HG03432 (cell line): ENCODE data around the gene HPS3.
"Not testable (repeated sequence)": the region's sequence is repeated elsewhere in the genome, so short reads cannot be mapped to it uniquely, and the experiment has no call there.

ENCODE experiments used
- ATAC-seq: cut with Tn5 transposase; IDR thresholded peaks from one replicate; pipeline ENCODE4 v1.9.1; 2021; ENCODE audit warnings: mild to moderate bottlenecking, moderate library complexity; ENCODE audit not compliant: unreplicated experiment

HPS3 gene

GRCh38 chr3:149129326-149130205, at the start of gene HPS3:
HPS3 (plus strand) TSS chr3:149129638; CDS start chr3:149129724, 86 bp downstream.
- peak; percentile 95 for ATAC-seq

GRCh38 chr3:149080011-149080698, 49.3 kb upstream of the HPS3 start:
- no peak for ATAC-seq

GRCh38 chr3:149080699-149081091, 48.7 kb upstream of the HPS3 start:
- no peak for ATAC-seq

- ATAC-seq: no peak
Measured at GRCh38 chr3:149081772-149082171, 47.7 kb upstream of the HPS3 start.

GRCh38 chr3:149085828-149086231, 43.6 kb upstream of the HPS3 start:
- peak; percentile 29 for ATAC-seq

GRCh38 chr3:149086232-149086988, 43.0 kb upstream of the HPS3 start, which contains the start of gene HLTF:
HLTF (minus strand) TSS chr3:149086533; CDS start chr3:149086336, 197 bp downstream.
- peak; percentile 99 for ATAC-seq

- no peak for ATAC-seq
Measured at GRCh38 chr3:149087208-149087607, 42.2 kb upstream of the HPS3 start.

- ATAC-seq: no peak
Measured at GRCh38 chr3:149089395-149089794, 40.0 kb upstream of the HPS3 start.

GRCh38 chr3:149090461-149090860, 39.0 kb upstream of the HPS3 start:
- ATAC-seq: no peak

GRCh38 chr3:149090907-149091306, 38.5 kb upstream of the HPS3 start:
- ATAC-seq: no peak

GRCh38 chr3:149091983-149092382, 37.5 kb upstream of the HPS3 start:
- no peak for ATAC-seq

GRCh38 chr3:149095487-149095886, 34.0 kb upstream of the HPS3 start:
- ATAC-seq: peak; percentile 91

- ATAC-seq: not testable (repeated sequence)
Measured at GRCh38 chr3:149097987-149098386, 31.5 kb upstream of the HPS3 start.

GRCh38 chr3:149101154-149101553, 28.3 kb upstream of the HPS3 start:
- no peak for ATAC-seq

GRCh38 chr3:149101641-149102040, 27.8 kb upstream of the HPS3 start:
- no peak for ATAC-seq

GRCh38 chr3:149104484-149104883, 25.0 kb upstream of the HPS3 start:
- no peak for ATAC-seq

GRCh38 chr3:149114458-149114857, 15.0 kb upstream of the HPS3 start:
- no peak for ATAC-seq

- ATAC-seq: no peak
Measured at GRCh38 chr3:149115114-149115513, 14.3 kb upstream of the HPS3 start.

GRCh38 chr3:149118724-149119123, 10.7 kb upstream of the HPS3 start:
- no peak for ATAC-seq

- no peak for ATAC-seq
Measured at GRCh38 chr3:149119466-149119865, 10.0 kb upstream of the HPS3 start.
